ENCODE results near the gene YTHDF1. TPM values are rescaled to one million over a fixed set of nuclear protein-coding genes. Genes with fewer than 3 reads are reported as not detected.

The YTHDF1 gene
- total RNA-seq, 1 donor = 30.7 TPM

GRCh38 chr20:63218701-63219446, 2.9 kb upstream of the YTHDF1 start:
- DNase-seq (ENCODE audit: low read depth) = no peak
- TF ChIP-seq CTCF (IDR thresholded peaks at IDR 0.05; ENCODE audit: insufficient read depth, low read depth, low read length) = no peak
- no peak overlapping the region for H3K4me3 ChIP-seq (ENCODE audit: low read depth, low read length)

GRCh38 chr20:63217706-63218105, 1.8 kb upstream of the YTHDF1 start:
- no peak for DNase-seq (ENCODE audit: low read depth)
- H3K4me3 ChIP-seq (ENCODE audit: low read depth, low read length) = no peak overlapping the region
- TF ChIP-seq CTCF (IDR thresholded peaks at IDR 0.05; ENCODE audit: insufficient read depth, low read depth, low read length) = no peak

GRCh38 chr20:63216849-63217471, 1.0 kb upstream of the YTHDF1 start:
- peak overlapping the region; percentile 73 for H3K4me3 ChIP-seq (ENCODE audit: low read depth, low read length)
- DNase-seq (ENCODE audit: low read depth) = no peak
- TF ChIP-seq CTCF (IDR thresholded peaks at IDR 0.05; ENCODE audit: insufficient read depth, low read depth, low read length) = no peak

- H3K4me3 ChIP-seq (ENCODE audit: low read depth, low read length) = peak overlapping the region; percentile 82
- peak; percentile 69 for DNase-seq (ENCODE audit: low read depth)
- TF ChIP-seq CTCF (IDR thresholded peaks at IDR 0.05; ENCODE audit: insufficient read depth, low read depth, low read length) = peak; percentile 71
Measured at GRCh38 chr20:63215101-63216040, 560 bp downstream of the YTHDF1 start.

GRCh38 chr20:63214514-63214913, 1.4 kb downstream of the YTHDF1 start:
- no peak for DNase-seq (ENCODE audit: low read depth)
- H3K4me3 ChIP-seq (ENCODE audit: low read depth, low read length) = peak overlapping the region; percentile 82

More at GRCh38 chr20:63214514-63214913, 1.4 kb downstream of the YTHDF1 start:
- TF ChIP-seq CTCF (IDR thresholded peaks at IDR 0.05; ENCODE audit: insufficient read depth, low read depth, low read length) = no peak

Measured in fibroblast of villous mesenchyme (primary cell).